NCI-H460 (cell line): ENCODE data around the gene BBX. TPM values are rescaled to one million over a fixed set of nuclear protein-coding genes. Genes with fewer than 3 reads are reported as not detected.

Experiments
- DNase-seq: peaks from one replicate; pipeline ENCODE4 v3.0.0-alpha.2; 2016; ENCODE audit warnings: low read depth; ENCODE audit errors: extremely low read depth
- total RNA-seq: library from RNA; depleted of rRNA; stranded (reverse); fragments of >200 nt; shearing (Covaris generic); gene quantifications from 2 replicates; pipeline ENCODE4 v1.2.3, GENCODE V29; 2014

BBX gene
- total RNA-seq, 1 experiment from 2014 or later, result 44.0 TPM

GRCh38 chr3:107644631-107645030 is 121.9 kb downstream of the BBX start:
- DNase-seq, result no peak

DNA sequence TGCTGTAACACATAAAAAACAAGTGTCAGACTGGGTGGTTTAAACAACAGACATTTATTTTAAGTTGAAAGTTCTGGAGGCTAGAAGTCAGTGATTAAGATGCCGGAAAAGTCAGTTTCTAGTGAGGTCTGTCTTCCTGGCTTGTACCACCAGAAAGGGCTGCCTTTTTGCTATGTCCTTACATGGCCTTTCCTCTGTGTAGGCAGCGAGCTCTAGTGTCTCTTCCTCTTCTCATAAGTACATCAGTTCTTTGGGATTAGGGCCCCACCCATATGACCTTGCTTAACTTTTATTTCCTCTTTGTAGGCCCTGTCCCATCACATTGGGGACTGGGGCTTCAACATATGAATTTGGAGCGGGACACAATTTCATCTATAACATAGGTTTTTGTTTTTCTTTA is 128.0 kb downstream of the BBX start:
- no peak for DNase-seq

- DNase-seq, result no peak
Observed at GRCh38 chr3:107651782-107652181, 129.0 kb downstream of the BBX start.

DNA sequence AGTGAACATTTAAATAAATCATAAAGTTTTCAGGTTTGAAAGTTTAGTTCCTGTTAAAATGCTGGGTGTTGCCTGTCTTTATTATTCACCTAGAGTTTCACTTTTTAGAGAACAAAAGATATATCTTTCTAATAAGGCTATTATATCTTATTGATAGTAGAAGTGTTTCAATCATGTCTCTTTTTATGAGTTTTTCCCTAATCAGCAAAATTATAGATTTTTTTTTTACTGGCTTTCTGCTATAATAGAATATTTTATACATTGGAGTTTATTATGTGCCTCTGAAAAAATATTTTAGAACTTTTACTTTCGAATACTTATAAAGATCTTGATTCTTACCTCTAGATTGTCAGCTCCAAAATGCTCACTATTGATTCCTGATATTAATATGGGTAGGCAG is 131.5 kb downstream of the BBX start:
- no peak for DNase-seq

DNA sequence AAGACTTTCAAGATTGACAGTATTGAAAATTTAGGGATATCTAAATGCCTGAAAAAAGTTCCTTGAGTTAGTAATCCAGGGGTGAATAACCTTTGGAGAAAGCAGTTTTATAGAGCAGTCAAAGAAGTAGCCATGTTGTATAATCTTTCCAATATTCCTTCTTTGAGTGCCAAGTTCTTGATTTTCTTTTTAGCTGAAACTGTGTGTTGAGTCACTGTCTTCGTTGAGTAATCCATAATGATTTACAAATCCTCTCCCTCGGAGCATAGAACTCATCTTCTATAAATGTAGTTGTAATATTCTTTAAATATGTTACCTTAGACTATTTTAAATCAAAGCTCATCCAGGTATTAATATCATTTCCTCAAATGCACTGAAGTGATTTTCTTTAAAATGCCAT is 135.2 kb downstream of the BBX start:
- no peak for DNase-seq

GRCh38 chr3:107660306-107660976 is 137.7 kb downstream of the BBX start:
- peak; percentile 9 for DNase-seq

GRCh38 chr3:107661447-107662123 is 138.8 kb downstream of the BBX start:
- DNase-seq, result no peak

DNA sequence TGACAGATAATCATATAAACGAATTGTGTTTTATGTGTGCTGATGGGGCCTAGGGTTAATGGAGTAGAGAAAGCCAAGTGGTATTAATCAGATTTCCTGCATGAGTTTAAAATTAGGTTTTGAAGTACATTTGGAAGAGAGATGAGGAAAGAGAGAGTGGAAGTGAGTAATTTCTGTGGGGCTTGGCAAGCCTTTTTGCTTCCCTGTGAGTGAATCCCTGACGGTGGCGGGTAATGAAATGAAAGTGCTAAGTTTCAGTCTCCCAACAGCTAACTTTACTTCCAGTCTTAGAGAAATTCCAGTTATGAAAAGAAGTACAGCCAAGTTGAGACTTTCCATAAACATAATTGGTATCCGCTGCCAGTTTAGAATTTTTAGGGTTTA is 139.4 kb downstream of the BBX start:
- no peak for DNase-seq

- DNase-seq, result no peak
Observed at GRCh38 chr3:107662586-107662985, 139.8 kb downstream of the BBX start.

DNA sequence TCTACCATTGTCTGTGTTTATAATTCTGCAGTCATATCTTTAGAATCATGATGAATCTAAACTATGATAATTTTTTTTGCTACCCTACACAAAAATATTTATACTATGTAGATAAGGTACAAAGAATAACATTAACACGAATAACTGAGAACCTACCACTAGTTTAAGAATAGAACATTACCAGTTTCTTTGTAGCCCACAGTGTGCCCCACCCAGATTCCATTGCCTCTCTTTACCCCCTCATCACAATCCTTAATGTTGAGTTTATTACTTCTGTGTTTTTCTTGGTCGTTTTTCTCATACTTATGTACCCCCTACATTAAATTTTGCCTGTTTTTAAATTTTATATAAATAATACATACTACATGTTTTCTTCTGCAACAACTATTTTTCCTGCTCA is 140.5 kb downstream of the BBX start:
- no peak for DNase-seq

- no peak for DNase-seq
Observed at GRCh38 chr3:107664614-107665013, 141.9 kb downstream of the BBX start.

DNA sequence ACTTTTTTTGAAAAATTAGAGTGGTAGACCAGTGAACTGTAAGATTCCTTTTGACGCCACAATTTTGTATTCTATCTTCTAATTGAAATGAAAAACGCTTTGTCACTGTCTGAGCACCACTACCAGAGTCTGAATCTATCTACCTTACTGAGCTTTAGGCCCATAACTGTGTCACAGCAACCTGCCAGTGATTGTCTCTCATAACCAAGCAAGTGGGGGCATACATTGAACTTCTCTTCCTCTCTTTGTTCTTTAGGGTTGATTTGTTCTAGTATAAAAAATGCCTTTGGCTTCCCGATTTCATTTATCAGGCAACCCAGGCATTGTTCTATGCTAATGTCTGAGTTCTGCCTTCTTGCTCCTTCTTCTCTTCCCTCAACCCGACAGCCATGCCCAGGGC is 142.6 kb downstream of the BBX start:
- no peak for DNase-seq

DNA sequence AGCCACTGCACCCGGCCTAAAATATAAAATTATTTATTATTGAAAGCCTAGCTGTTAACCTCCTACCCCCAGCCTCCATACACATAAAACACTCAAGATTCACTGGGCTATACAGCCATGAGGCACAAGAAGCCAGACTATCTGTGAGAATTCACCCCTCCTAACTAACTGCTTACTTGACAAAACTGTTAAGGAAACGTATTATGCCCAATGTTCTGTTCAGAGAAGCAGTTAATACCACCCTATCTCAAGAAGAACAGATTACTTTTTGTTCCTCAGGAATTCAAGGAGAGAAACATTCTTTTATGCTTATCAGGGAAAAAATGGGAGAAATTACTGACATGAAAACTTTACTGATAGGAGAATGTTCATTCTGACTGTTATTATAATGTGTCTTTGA is 144.1 kb downstream of the BBX start:
- DNase-seq, result no peak

- no peak for DNase-seq
Observed at GRCh38 chr3:107668416-107668815, 145.7 kb downstream of the BBX start.

GRCh38 chr3:107668963-107669362 is 146.2 kb downstream of the BBX start:
- DNase-seq, result no peak

GRCh38 chr3:107669669-107670068 is 146.9 kb downstream of the BBX start:
- DNase-seq, result no peak

- DNase-seq, result no peak
Observed at GRCh38 chr3:107670986-107671385, 148.2 kb downstream of the BBX start.

- no peak for DNase-seq
Observed at GRCh38 chr3:107674371-107674770, 151.6 kb downstream of the BBX start.

GRCh38 chr3:107675233-107675900 is 152.6 kb downstream of the BBX start:
- no peak for DNase-seq

- peak; percentile 18 for DNase-seq
Observed at GRCh38 chr3:107676469-107677309, 153.9 kb downstream of the BBX start.

DNA sequence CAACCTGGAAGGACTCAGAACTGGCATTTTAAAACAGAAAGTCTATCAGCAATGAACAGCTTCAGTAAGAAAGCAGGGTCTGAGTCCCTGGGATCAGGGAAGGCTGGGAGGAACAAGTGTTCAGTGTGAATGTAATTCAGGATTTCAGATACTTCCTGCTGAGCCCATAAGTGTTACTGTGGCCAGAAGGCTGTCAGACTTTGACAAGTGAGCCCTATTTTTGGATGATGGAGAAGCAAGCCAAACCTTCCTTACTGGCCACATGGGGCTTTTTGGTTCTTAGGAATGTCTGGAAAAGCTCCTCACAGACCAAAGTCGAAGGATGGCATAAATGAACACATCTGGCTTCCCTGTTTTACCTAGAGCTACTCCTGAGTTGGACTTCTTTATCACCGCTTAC is 157.2 kb downstream of the BBX start:
- DNase-seq, result no peak
